IPS-NIHi11 (cell line): ENCODE measurements around the gene ZNF521.

Experiments
- DNase-seq: peaks from one replicate; pipeline ENCODE4 v3.0.0; 2012; ENCODE audit warnings: mixed read lengths, low spot score

Gene ZNF521

DNA sequence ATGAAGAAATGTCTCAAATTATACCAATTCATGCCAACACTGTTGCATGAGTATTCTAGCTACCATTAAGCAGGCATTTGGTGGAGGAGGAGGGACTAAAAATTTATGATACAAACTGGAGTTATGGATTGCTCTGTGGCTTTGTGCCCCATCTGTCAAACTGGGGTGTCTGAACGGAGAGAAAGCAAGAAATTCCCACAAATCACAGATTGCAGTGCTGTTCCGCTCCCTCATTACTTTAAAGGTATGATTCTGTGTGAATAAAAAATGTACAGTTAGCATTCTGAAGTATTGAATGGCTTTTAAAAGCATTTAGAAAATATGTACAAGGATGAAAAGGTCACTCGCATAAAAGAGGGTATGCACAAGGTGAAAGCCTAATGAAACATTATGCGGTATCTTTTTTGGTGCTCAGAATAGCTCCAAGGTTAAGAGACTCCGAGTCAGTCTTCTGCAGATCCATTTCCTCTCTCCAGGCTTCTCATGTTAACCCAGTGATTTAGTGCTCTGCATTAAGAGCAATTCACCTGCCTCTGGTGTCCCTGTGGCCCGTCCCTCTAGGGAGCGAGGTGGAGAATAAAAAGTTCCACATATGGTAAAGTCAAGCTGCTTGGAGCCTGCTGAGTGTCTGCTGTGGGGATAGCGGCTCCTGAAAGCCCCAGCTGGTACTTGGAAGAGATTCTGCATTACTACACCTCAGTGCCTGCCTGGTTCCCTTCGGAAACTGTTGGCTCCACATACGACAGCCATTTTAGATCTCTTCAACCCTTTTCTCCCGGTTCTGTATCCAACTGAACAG, 184.2 kb downstream of the ZNF521 start:
- no peak for DNase-seq

DNA sequence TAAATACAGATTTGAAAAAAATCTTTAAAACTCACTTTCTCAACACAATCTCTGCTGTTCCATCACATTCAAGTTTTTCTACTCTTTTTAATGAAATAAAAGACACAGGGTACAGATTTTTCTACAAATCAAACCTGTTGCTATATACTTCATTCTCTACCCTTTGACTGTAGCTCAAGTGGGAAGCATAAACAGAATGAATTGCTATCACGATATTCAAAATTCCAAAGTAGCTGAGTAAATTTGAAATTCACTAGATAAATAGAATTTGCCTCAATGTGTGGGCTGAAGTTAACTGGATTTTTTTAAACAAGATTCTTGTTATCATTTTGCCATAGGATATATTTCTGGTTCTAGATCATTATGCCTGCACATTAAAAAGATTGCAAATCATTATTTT, 185.9 kb downstream of the ZNF521 start:
- no peak for DNase-seq

DNA sequence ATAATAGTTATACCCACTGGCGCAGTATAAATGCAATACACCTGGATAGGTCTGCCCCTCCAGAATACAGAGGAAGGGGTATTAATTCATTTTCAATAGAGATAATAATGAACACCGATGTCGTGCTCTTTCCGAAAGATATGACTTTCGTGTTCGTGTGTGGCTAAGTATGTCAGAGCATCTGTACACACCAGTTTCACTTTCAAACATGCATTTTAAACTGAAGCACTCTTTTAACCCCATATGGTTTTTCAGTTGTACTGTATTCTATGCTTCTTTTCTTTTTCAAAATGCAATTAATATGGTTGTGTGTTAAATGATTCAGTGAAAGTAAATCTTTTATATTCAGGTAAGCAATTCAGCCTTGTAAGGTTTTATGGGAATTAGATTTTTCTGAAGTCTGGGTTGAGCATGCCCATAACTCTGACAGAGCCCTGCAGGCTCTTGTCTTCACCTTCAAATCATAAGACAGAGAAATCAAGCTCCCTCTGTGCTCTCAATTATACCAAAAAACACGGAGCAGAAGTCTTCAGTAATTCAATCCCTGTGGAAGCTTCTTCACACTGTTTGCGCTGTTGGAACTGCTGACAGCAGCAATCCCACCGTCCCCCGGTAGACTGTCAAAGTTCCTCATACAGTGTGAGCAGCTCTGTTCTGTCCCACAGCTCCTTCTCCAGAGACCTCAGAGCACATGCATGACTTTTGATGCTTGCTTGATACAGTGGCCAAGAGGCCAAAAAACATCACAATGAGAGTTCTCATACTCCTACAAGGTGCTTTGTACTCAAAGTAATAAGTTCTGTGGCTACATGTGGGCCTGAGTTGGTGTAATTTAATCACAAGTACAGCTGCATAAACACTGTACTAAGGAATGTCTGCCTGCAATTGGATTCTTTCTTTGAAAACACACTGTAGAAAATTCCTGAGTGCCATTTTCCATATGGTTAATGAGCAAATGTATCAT, 186.8 kb downstream of the ZNF521 start:
- DNase-seq, result no peak

DNA sequence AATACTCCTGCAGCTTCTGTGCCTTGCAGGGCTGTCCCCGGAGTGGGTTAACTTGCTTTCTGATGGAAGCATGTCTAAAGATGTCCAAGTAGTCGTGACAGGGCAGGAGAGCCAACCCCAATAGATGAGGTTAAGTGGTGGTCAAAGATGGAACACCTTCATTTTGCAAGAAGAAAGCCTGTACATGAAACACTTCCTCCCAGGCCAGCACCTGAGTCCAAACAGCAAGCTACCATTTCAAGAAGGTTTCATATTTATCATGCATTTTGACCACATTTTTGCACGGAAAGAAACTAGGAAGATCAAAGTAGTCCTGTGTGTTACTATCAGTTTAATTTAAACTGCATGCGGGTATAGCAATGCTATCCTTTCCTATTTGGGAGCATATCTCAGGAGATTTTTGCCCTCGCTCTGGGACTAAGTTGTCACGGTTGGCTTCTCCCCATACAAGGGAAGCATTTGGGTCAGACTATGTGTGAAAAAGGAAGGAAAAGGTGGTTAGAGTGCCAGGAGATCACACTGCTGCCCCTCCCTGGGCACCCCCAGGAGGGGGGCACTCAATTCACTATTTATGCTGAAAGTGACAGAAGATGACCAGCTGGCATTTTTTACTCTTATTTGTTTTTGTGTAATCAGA, 187.6 kb downstream of the ZNF521 start:
- DNase-seq, result no peak

DNA sequence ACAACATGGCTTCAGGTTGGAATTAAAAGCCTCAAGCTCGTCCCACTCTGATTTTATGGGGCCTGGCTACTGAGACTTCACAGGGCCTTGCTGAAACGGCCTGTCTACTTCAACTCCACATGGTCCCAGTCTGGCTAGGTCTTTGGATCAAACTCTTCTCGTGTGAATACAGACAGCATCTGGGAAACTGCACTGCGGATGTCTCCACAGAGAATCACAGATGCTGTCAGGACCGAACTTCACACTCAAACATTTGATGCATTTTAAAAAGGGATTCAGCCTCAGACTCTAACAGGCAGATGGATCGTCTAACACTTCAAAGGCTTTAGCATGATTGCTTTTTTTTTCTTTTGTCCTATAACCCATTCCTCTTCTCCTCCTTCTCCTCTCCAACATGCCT, 198.5 kb downstream of the ZNF521 start:
- no peak for DNase-seq

DNA sequence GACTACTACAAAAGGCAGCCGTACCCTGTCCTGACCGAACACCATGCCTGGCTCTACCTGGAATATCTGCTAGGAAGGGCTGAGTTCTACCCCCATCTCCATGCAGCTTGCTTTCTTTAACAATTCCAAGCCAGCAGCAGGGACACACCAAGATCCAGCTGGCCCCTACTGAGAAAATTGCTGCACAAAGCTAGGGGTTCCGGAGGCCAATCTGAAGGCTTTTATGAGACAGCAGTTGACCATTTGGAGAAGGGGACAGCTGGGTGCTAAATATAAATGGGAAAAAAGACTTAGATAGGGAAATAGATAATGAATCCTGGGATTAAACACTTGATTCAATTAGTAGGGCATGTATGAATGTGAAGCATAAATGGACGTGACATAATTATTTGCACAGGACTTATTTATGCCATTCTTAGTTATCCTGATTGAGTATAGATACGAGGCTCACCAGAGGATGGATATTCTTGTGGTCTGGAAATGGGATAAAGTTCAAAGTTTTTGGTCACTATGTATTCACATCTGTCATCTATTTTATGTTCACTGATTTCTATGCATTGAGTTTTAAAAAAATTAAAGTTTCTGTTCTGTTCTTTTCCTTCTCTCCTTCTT, 204.0 kb downstream of the ZNF521 start:
- DNase-seq, result no peak

DNA sequence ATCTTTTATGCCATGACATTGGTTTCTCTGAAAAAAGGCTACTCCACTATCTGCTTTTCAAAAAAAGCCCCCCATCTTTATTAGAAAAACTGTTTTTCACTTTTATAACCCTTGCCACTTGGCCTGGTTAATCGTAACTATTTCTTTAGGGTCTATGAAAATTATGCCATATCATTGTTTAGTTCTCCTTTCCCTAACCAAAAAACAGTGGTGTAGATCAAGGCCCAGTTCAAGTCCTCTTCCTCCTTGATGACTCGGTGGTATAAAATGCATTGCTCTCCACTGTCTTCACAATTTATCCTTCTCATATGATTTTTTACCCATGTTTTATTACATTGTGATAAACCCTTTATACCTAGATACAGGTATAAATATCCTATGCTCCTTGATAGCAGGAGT, 205.5 kb downstream of the ZNF521 start:
- no peak for DNase-seq

DNA sequence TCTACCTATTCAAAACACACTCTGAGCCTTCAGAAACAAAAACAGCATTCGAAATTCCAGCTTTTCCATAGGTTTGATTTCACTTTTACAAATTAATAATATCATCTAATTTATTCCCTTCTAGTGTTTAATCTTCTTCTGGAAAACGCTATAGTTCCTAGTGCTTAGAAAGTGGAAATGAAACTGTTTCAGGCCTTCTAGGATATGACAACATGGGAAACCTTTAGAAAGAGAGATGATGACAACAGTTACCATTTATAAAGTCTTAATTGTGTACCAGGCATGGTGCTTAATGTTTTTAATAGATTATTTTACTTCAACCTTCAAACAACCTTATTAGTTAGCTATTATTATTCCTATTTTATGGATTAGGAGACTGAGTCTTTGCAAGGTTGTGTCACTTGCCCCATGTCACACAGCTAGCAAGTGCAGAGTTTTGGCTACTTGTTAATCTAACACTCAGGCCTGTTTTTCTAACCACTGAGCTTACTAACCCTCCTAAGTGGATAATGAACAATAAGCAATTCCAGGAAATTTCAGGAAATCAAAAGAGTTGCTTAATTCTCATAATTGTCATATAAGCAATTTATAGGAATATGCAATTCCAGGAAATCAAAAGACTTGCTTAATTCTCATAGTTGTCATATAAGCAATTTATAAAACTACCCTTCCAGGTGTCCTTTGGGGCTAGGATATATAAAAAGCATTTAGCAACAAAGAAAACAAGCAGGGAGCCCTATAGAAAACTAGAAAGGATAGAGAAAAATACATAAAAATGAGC, 206.0 kb downstream of the ZNF521 start:
- no peak for DNase-seq

DNA sequence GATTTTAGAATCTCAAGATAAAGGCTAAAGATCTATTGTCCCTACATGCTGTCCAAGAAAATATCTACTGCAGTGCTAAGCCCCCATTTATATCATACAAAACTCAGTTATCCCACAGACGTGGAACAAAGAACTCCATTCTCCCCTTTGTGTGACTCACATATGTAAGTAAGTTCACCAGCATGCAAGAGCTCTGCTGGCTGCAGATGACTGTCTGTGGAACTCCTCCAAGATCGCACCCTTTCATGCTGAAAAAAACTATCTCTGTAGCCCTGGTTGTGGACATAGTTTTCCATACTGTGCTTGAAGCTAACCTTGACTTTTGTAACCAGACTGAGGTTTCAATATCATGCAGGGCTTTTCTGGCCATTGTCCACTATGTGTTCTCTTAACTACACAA, 207.1 kb downstream of the ZNF521 start:
- no peak for DNase-seq

DNA sequence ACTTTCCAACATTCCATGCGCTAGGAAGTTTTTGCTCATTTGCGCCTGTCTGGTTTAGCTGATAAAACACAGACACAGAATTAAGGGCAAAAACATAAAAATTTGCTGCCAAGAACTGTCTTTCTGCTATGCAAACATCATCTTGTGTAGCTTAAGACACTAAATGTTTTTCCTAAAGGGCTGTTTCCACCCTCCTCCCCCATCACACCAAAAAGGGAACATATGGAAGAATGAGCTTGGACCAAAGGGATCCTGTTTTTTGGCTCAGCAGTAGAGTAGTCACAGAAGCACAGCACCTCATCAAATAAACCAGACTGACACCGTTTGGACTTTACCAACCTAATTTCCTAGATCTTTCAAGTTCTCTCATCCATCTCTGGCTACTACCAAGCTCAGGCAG, 210.1 kb downstream of the ZNF521 start:
- DNase-seq, result no peak

DNA sequence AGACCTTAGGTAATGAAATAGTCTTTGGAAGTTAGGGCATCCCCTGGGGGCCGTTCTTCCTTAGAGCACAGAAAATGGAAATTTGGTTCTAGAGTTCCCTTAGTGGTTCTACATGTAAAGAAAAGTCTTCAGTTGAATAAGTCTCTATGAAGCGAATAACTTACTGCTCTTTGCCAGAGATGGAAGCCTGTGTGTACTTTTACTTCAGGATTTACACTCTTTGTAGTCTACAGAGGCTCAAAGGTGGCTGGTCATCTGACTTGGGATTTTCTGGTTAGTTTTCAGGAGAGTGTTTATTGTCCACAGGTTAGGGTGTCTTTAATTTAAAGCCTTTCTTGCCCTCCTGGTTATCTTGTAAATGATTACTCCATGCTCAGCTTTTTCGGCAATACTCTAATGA, 210.6 kb downstream of the ZNF521 start:
- no peak for DNase-seq

DNA sequence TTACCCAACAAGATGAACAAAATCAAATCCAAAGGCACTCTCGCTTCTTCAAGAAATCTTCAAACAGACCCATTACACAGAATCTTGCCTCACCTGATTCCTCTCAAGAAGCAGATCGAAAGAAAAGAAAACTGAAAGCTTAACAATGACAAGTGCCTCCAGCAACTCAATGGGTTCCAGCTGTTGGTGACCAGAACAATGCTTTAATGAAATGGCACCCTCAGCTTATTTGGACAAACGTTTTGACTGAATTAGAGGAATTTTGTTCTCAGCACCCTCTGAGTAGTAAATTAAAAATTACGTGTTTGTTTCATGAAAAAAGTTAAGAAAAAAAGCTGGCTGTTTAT, 211.0 kb downstream of the ZNF521 start:
- no peak for DNase-seq

DNA sequence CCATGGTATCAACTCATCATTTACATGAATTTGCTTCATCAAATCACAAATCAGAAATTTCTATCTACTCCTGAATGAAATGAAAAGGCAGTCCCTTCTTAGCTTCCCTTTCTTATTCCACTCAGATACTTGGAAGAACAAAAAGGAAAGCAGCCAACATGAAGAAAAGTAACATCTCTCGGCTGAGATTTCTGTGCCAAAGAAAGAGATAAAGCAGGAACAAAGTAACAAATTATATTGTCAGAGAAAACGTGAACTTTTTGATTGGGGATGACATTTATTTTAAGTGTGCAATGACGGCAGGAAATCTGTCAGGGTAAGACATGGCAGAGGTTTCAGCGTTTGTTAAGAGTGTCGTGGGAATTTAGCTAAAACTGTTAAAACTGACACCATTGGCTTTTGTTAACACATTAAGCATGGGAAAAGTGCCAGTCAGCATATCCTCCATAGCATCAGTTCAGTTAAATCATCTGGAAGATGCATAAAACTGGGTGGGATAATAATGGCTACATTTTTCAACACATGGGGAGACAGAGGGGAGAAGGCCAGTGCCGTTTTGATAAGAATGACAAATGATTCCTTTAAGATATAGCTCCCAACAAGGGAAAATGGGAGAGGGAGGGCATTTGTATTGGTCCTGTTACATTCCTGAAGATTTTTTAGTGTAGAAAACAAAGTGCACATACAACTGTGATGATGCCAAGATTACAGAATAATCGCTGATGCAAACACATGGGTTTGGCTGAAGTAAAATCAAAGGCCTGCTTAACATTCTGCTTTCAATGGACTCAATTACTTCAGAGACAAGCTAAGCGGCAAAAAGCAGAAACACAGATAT, 211.6 kb downstream of the ZNF521 start:
- no peak for DNase-seq

DNA sequence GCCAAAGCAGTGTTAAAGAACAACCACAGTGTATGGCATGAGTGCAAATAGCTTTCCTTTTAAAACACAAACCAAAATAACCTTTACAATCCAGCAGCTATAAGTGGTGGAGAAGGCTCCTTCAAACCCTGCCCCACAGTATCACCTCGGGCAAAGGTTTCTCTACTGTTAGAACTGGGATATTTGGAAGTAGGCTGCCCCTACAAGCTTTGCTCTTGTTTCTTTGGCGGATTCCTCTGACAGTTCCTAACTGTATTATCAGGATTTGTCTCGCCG, 214.8 kb downstream of the ZNF521 start:
- DNase-seq, result no peak

DNA sequence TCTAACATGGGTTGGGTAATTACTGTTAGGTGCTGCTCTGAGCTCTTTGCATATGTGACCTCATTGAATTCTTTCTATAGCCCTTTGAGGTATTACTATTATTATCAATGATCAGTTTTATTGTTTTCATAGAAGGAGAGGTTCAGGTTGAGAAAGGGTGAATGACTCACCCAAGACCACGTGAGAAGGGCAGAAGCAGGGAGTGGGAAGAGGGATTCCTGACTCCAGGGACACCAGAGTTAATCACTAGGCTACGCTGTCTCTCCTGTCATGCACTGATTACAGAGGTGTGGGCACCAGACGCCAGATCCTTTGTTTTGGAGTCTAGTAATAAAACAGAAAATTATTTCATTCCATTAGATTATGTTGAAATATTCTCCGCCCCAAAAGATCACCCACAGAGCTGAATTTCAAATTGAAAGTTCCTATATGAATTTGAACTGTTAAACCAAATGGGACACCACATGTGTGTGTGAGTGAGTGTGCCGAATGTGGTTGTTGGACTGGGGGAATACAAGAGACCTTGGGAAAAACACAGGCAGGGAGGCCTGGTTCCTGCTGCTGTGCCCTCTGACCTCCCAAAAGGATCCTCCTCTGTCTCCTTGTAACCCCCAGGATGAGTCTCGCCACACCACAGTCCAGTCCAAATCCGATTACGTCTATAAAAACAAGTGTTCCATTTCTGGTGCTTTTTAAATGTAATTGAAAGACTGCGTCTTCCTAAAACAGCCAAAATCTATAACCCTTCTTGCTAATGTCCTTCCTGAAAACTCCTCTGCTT, 215.4 kb downstream of the ZNF521 start:
- no peak for DNase-seq

DNA sequence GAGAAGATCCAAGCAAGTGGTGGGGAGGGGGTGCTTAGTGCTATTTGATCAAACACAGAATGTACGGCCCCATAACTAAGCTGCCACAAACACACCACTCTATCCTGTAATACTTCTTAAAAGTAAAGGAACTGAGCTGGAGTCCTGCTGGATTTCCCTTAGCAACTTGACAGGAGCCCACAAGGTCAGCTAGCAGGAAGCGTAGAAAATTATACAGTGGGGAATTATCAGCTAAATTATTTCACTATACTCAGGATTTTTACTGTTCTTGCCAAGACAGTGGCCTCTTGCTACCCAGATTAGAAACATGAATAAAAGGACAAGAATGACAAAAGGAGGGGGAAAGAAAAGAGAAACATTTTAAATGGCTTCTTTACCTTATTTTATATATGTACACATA, 217.1 kb downstream of the ZNF521 start:
- no peak for DNase-seq

DNA sequence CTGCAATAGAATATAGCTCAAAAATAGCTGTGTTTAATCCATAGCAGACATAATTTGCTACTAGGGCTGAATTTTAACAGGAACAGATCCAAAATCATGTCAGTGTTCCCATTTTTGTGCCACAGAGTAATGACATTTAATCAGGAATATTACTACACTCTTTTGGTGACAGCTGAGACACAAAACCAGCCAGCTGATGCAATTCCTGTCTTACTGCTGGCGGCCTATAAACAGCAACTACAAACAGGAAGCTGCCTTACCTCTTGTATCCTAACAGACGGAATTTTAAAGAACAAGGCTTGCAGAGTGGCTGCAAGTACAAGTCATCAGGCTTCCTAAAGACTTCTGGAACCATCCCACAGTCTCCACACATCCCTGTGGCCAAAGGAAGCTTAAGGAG, 218.1 kb downstream of the ZNF521 start:
- DNase-seq, result no peak

DNA sequence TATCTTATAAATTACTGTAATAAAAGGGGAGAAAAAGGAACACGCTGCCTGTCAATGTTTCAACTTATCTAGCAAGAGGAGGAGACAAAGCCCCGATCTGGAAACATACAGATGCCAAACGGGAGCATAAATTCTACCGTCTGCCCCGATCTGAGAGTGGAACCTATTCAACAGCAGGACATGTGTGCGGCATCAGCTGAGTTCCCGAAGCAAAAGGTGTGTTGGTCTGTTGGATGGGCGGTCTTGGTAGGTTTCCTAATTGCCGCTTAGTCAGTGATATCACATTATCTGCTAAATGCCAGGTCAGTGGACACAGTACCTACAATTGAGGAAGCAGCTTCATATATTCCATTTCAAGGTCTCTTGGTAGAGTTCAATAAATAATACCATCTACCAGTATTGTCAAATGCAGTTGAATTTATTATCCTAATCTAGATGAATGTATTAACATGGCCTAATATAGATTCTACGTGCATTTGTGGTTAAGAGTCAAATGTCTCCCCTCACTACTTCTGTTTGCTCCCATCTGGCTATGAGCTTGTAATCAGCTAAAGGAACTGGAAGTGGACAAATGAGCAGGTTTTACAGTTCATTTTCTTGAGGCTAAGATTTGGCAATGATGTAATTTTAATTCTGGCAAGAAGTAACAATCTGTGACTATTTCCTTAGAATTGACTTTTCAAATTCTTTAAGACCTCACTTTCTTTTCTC, 219.0 kb downstream of the ZNF521 start:
- DNase-seq, result no peak

DNA sequence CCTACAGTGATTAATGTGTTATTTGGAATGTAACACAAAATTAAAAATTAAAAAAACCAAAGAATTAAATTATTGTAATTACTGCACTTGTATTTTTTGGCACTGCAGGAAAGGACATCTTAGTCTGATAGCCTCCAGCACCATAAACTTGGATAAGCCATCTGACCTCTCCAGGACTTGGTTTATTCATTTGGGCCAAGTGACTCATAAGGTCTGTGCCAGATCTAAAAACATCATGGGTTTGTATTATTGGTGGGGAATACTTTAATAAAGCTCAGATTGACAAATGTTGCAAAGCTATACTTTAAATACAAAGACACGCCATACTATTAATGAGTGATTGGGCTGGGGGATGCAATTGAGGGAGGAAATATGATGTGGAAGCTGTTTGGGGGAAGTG, 225.2 kb downstream of the ZNF521 start:
- no peak for DNase-seq

DNA sequence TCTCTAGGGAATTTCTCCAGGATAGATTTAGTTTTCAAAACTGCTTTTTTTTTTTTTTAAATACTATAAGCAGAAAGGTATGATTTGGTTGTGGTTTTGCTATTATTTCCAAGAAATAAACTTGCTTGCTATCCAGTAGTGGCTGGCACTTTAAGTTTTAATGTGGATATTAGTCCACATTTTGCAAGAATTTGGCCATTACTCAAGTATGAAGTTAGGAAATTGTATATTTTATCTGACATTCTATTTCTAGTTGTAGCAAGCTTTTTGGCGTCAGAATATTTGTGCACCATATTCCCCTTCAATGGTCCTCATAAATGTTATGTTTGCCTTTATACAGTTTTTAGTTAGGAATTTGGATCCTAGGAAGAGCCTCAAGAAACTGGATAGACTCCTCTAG, 226.3 kb downstream of the ZNF521 start:
- no peak for DNase-seq
